Mesodermal cell (in vitro differentiated cells): Measurements from ENCODE around the gene TMEM63A.

Experiments
- H3K27ac ChIP-seq: 2 replicates; pipeline ENCODE4 v1.7.0; 2013; ENCODE audit warnings: mild to moderate bottlenecking, low read depth, low read length, moderate library complexity; ENCODE audit not compliant: severe bottlenecking
- H3K36me3 ChIP-seq: 2 replicates; pipeline ENCODE4 v1.7.1; 2013; ENCODE audit warnings: mild to moderate bottlenecking, low read length, moderate library complexity; ENCODE audit not compliant: control insufficient read depth, insufficient read depth
- H3K4me1 ChIP-seq: one replicate; pipeline ENCODE4 v1.7.1; 2013; ENCODE audit warnings: mild to moderate bottlenecking, low read length; ENCODE audit not compliant: insufficient read depth, control insufficient read depth, poor library complexity, severe bottlenecking
- H3K4me3 ChIP-seq: 2 replicates; pipeline ENCODE4 v1.7.0; 2013; ENCODE audit warnings: low read length, control low read depth, mild to moderate bottlenecking; ENCODE audit not compliant: insufficient read depth, poor library complexity, severe bottlenecking; ENCODE audit errors: extremely low read depth
- H3K9me3 ChIP-seq: 2 replicates; pipeline ENCODE4 v1.7.1; 2013; ENCODE audit warnings: mild to moderate bottlenecking, low read length, moderate library complexity; ENCODE audit not compliant: control insufficient read depth
- WGBS, 2 experiments: methylation state at CpG; one replicate each; pipeline ENCODE4 v1.1.5; 2013; ENCODE audit warnings: missing lambda C conversion rate in 2 of 2; ENCODE audit not compliant: insufficient coverage in 2 of 2; 5-methylcytosine and 5-hydroxymethylcytosine counted together

TMEM63A gene

DNA sequence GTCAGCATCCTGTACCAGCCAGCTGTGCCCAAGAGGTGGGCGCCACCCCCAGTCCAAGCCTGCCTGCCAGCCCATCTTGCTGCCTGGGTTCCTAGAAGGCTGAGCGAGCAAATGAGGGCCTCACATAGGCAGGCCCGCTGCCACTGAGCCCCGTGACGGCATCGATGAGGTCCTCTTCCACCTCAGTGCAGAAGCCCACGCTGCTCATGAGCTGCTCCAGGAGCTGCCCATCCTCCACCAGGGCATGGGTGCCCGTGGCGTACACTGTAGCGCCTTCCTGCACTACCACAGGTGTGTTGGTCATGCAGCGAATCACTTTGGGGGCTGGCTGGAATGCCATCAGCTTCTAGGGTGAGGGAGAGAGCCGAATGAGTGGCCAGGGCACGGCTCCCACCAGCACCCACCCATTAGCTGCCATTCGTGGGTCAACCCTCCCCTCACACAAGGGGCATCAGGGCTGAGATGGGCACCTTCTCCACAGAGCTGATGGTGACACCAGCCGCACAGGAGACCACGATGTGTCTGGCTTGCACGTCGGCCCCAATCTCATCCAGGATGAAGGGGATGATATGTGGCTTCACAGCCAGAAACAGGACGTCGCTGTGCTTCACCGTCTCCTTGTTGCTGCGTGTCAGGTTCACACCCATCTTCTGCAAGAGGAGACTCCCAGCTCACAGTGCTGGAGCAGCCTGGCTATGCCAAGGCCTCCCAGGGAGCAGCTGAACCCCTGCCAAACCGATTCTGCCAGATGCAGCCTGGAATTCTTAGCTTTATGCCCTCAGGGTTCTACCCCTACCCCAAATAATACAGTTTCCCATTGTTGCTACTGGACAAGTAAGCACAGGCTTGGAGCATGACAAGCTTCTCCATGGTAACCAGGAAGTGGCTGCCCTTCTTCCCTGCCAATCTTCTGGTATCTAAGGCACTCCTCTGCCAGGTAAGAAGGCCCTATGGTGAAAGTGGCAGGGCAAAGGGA lies 39.8 kb upstream of the TMEM63A start:
- H3K9me3 ChIP-seq, result no peaks in the 10 kb centered on the region
- H3K36me3 ChIP-seq, result peaks cover 51% of the 10 kb centered on the region
- peaks cover 6% of the 10 kb centered on the region for H3K4me1 ChIP-seq
- H3K4me3 ChIP-seq, result no peak overlapping the region
- H3K27ac ChIP-seq, result no peak overlapping the region
- 93 to 97% methylated on average over 19 to 22 of the region's 23 CpGs for WGBS, 2 experiments

DNA sequence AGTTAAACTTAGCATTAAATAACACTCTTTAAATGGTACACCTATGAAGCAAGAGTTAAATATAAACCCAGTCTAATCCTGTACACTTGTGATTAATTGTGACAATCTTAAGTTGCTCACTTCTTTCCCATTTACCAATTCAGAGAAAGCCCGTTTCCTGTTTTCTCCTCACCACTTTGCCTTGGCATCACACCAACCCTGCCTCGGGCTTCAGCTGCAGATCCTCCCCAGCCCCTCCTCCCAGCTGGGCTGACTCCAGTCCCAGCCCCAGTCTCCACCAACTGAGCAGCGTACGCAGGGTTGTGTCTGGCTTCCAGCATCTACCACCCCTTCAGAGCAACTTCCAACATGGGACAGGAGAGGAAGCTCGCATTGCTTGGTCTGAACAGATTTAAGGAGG lies 37.7 kb upstream of the TMEM63A start:
- peaks cover 51% of the 10 kb centered on the region for H3K36me3 ChIP-seq
- H3K4me3 ChIP-seq, result no peak overlapping the region
- 92% methylated on average over 2 of the region's 5 CpGs for WGBS, 2 experiments
- H3K27ac ChIP-seq, result no peak overlapping the region
- peaks cover 10% of the 10 kb centered on the region for H3K4me1 ChIP-seq
- no peaks in the 10 kb centered on the region for H3K9me3 ChIP-seq

DNA sequence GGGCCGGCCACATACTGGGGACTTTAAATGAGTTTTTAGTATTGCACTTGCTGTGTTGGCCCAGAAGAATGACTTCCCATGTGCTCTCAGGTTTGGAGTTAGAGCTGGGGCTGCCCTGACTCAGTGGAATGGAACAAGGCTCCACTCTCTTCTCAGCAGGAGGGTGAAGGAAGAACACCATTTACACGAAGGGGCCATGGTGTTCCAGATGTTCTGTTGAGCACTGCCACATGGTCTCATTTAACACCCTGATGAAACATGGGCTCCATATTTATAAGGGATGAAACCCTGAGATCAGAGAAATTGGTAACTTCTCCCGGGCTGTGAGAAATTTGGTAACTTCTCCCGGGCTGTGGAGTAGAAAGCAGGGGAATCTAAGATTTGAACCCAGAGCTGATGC lies 36.1 kb upstream of the TMEM63A start:
- no peak overlapping the region for H3K27ac ChIP-seq
- H3K9me3 ChIP-seq, result no peaks in the 10 kb centered on the region
- peaks cover 51% of the 10 kb centered on the region for H3K36me3 ChIP-seq
- H3K4me1 ChIP-seq, result peaks cover 10% of the 10 kb centered on the region
- no peak overlapping the region for H3K4me3 ChIP-seq
- 87 to 89% methylated on average over 3 to 4 of the region's 4 CpGs for WGBS, 2 experiments

DNA sequence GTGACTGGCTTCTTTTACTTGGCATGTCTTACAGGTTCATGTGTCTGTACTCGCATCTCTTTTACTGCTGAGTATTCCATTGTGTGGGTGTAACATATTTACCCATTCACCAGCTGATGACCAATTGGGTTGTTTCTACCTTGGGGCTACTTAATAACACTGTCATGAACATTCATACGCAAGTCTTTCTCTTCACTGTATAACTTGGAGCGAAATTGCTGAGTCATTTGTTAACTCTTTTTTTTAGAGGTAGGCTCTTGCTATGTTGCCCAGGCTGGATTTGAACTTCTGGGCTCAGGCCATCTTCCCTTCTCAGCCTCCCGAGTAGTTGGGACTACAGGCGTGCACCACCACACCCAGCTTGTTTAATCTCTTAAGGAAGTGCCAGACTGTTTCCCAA lies 35.4 kb upstream of the TMEM63A start:
- 88 to 95% methylated on average over 2 to 3 of the region's 5 CpGs for WGBS, 2 experiments
- no peaks in the 10 kb centered on the region for H3K9me3 ChIP-seq
- peaks cover 48% of the 10 kb centered on the region for H3K36me3 ChIP-seq

DNA sequence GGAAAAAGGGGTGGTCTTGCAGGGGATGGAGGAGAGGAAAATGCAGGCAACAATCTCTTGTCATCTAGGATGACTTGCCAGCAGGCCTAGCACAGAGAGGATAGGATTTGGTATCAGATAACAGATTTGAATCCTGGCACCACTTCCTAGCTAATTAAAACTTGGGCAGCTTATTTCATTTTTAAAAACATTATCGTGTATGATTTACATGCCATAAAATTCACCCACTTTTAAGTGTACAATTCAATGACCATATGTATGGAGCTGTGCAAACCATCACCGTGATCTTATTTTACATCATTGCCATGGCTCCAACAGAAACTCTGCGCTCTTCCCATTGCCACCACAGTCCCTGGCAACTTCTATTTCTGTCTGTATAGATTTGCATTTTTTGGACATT lies 34.9 kb upstream of the TMEM63A start:
- H3K9me3 ChIP-seq, result no peaks in the 10 kb centered on the region
- peaks cover 5% of the 10 kb centered on the region for H3K4me1 ChIP-seq
- H3K4me3 ChIP-seq, result no peak overlapping the region
- peaks cover 44% of the 10 kb centered on the region for H3K36me3 ChIP-seq
- H3K27ac ChIP-seq, result no peak overlapping the region
- WGBS, 2 experiments, result no CpG with 5 or more reads among the region's 3 CpGs

More for the DNA sequence above, 35.4 kb upstream of the TMEM63A start:
- no peak overlapping the region for H3K27ac ChIP-seq
- H3K4me1 ChIP-seq, result peaks cover 7% of the 10 kb centered on the region
- H3K4me3 ChIP-seq, result no peak overlapping the region

DNA sequence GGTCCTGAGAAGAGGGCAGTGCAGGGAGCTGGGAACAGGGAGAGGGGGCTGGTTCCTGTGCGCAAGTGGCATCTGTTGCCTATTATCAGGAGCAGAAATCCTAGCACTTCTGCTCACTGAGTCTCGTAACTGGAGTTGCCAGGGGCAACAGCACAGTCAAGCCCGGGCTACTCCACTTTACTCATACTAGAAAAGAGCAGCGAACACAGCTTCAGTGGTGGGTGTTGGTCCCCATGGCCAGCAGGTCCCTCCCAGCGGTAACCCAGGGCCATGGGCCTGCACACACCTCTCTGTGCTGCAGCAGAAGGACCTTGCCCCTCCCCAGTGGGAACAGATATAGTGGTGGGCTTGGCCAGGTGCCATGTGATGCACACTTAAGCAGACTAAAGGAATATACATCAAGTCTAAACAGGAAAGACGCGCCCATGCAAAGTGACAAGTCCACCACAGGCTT lies 33.4 kb upstream of the TMEM63A start:
- Histone ChIP-seq H3K4me1 (peaks cover 5% of the 10 kb centered on the region), H3K27ac (no peak overlapping the region), H3K36me3 (peaks cover 31% of the 10 kb centered on the region), H3K9me3 (no peaks in the 10 kb centered on the region), H3K4me3 (no peak overlapping the region)
- 92 to 97% methylated on average over 5 to 7 of the region's 7 CpGs for WGBS, 2 experiments

DNA sequence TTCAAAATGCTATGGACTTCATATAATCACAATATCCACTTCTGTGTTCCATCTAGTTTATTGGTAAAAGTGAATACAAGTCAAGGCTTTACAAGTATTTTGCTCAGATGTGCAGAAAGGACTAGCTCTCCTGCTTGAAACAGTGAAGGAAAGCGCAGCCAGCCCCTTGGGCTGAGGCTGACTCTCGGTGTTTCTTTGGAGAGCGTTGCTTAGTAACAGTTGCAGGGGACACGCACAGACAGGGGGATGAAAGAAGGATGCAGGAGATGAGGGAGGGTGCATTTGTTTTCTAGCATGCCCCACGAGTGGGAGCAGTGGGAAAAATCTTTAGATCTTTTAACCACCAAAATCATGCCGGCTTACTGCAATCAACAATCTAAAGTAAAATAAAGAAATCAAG lies 32.8 kb upstream of the TMEM63A start:
- H3K27ac ChIP-seq, result no peak overlapping the region
- H3K4me3 ChIP-seq, result no peak overlapping the region
- 86 to 90% methylated on average over 2 to 4 of the region's 6 CpGs for WGBS, 2 experiments
- H3K4me1 ChIP-seq, result peaks cover 5% of the 10 kb centered on the region
- H3K36me3 ChIP-seq, result peaks cover 24% of the 10 kb centered on the region
- H3K9me3 ChIP-seq, result no peaks in the 10 kb centered on the region

DNA sequence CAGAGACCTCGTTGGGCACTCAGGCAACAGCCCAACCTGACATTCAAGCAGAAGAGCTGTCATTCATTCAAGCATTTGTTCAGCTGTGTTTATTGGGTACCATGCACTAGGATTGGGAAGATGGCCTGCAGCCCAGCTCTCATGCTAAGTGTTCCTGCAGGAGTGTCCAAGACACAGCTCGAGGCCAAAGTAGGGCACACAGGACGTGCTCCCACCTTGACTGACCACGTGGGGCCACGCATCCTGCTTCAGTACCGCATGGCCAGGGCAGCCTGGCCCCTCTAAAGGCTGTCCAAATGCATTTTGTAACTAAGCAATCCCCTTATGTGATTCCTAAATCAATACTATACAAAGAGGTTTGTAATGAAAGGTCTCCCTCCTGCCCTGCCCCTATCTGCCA lies 32.2 kb upstream of the TMEM63A start:
- 96% methylated on average over 5 to 6 of the region's 6 CpGs for WGBS, 2 experiments
- peaks cover 5% of the 10 kb centered on the region for H3K4me1 ChIP-seq
- no peak overlapping the region for H3K4me3 ChIP-seq
- peaks cover 19% of the 10 kb centered on the region for H3K36me3 ChIP-seq
- no peaks in the 10 kb centered on the region for H3K9me3 ChIP-seq
- no peak overlapping the region for H3K27ac ChIP-seq

DNA sequence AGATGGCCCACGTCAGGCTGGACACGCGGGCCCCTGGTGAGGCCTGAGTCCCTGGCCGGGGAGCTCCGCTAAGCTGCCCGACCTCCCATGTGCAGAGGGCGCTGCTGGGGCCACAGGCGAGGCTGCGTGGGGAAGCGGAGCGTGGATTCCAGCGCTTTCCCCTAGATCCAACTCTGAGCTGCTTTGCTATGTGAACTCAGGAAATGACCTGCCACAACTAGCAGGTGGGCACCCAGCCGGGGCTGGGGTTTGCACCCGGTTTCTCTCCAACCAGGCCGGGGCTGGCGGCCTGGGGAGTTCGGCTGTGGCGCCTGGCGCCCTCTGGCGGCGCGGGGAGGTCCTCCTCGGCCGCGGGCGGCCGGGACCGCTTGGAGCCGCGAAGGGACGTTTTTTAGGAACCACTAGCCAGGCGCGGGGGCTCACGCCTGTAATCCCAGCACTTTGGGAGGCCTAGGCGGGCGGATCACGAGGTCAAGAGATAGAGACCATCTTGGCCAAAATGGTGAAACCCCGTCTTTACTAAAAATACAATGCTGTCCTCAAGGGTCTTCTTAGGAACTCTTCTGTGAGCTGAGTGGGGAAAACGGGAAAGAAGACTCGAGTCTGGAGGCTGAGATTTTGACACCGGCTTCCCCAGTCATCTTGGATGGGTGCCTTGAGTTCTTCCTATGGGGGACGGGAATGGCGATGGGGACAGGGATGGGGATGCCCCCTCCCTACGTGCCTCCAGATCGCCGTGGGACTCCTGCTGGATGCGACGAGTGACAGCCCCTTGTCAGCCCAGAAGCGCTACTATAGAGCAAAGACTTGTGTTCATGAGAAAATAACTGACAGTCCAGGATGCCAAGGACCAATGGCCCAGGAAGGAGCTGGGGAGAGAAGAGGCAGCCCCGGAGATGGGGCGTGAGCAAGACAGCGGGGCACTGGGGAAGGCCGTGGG lies 29.3 kb upstream of the TMEM63A start:
- Histone ChIP-seq H3K36me3 (no peaks in the 10 kb centered on the region), H3K4me1 (peaks cover 5% of the 10 kb centered on the region), H3K9me3 (no peaks in the 10 kb centered on the region), H3K27ac (no peak overlapping the region), H3K4me3 (no peak overlapping the region)
- WGBS, 2 experiments, result 40 to 42% methylated on average over 47 to 51 of the region's 53 CpGs

DNA sequence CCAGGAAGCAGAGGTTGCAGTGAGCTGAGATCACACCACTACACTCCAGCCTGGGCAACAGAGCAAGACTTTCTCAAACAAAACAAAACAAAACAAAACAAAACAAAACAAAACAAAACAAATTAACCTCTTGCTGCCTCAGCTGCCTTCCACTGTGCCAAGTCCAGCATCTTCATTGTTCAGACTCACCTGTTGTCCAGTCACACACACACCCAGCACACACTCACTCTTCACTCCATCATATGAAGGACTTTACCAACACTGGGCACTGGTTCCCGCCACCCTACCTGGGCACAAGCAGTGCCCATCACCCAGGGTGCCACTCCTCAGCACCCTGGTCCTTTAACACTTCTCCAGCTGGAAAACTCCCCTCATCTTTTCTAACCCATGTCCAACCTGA lies 27.3 kb upstream of the TMEM63A start:
- H3K4me3 ChIP-seq, result no peak overlapping the region
- H3K9me3 ChIP-seq, result no peaks in the 10 kb centered on the region
- WGBS, 2 experiments, result 91% methylated on average over 1 of the region's 1 CpG; no CpG with 5 or more reads in 1 of the 2 experiments
- H3K27ac ChIP-seq, result no peak overlapping the region
- H3K36me3 ChIP-seq, result no peaks in the 10 kb centered on the region
- no peaks in the 10 kb centered on the region for H3K4me1 ChIP-seq
